ENCODE results near the gene GSG1L. TPM values are rescaled to one million over a fixed set of nuclear protein-coding genes. Genes with fewer than 3 reads are reported as not detected.

GSG1L gene
- total RNA-seq, 1 donor from 2014 or later, result not detected

DNA sequence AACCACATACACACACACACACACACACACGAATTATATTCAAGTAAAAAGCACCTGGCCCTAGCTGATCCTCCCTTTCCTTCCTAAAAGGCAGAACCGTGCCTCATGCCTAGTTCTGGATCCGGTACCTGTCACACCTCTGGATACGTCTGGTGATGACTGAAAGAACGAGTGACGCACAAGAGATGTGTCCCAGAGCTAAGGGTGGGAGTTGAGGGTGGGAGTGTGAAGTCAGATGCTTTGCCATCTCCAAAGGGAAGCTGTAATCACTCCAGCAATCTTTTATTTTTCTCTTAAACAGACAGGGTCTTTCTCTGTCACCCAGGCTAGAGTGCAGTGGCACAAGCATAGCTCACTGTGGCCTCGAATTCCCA is 26.5 kb upstream of the GSG1L start:
- no peak for DNase-seq (ENCODE audit: low read depth)
- TF ChIP-seq, protein P1, sequence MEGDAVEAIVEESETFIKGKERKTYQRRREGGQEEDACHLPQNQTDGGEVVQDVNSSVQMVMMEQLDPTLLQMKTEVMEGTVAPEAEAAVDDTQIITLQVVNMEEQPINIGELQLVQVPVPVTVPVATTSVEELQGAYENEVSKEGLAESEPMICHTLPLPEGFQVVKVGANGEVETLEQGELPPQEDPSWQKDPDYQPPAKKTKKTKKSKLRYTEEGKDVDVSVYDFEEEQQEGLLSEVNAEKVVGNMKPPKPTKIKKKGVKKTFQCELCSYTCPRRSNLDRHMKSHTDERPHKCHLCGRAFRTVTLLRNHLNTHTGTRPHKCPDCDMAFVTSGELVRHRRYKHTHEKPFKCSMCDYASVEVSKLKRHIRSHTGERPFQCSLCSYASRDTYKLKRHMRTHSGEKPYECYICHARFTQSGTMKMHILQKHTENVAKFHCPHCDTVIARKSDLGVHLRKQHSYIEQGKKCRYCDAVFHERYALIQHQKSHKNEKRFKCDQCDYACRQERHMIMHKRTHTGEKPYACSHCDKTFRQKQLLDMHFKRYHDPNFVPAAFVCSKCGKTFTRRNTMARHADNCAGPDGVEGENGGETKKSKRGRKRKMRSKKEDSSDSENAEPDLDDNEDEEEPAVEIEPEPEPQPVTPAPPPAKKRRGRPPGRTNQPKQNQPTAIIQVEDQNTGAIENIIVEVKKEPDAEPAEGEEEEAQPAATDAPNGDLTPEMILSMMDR (IDR thresholded peaks at IDR 0.05; ENCODE audit: insufficient read depth, low read length, poor library complexity, severe bottlenecking), result no peak
- Histone ChIP-seq H3K4me3 (ENCODE audit: low read depth, low read length) (no peak overlapping the region), H3K36me3 (ENCODE audit: control insufficient read depth, insufficient read depth, low read length) (no peaks in the 10 kb centered on the region), H3K27me3 (ENCODE audit: control insufficient read depth, insufficient read depth, low read length) (no peaks in the 10 kb centered on the region)

DNA sequence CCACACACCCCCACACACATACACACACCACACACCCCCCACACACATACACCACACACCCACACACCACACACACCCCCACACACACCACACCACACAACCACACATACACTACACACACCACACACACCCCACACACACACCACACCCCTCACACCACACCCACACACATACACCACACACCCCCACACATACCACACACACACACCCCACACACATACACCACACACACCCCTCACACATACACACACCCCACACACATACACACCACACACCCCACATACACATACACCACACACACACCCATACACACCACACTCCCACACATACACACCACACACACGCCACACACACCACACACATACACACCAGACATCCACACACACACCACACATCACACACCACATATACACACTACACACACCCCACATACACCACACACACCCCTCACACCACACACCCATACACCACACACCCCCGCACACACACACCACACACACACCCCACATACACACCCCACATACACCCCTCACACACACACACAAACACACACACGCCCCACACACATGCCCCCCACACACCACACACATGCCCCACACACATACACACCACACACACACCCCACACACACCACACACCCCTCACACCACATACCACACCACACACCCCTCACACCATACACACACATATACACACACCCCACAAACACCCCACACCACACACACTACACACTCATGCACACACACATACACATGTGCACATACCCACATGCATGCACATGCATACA is 25.9 kb upstream of the GSG1L start:
- no peak for DNase-seq (ENCODE audit: low read depth)
- H3K36me3 ChIP-seq (ENCODE audit: control insufficient read depth, insufficient read depth, low read length), result no peaks in the 10 kb centered on the region
- no peaks in the 10 kb centered on the region for H3K27me3 ChIP-seq (ENCODE audit: control insufficient read depth, insufficient read depth, low read length)
- no peak overlapping the region for H3K4me3 ChIP-seq (ENCODE audit: low read depth, low read length)
- TF ChIP-seq, protein P1 (IDR thresholded peaks at IDR 0.05; ENCODE audit: insufficient read depth, low read length, poor library complexity, severe bottlenecking), result no peak

DNA sequence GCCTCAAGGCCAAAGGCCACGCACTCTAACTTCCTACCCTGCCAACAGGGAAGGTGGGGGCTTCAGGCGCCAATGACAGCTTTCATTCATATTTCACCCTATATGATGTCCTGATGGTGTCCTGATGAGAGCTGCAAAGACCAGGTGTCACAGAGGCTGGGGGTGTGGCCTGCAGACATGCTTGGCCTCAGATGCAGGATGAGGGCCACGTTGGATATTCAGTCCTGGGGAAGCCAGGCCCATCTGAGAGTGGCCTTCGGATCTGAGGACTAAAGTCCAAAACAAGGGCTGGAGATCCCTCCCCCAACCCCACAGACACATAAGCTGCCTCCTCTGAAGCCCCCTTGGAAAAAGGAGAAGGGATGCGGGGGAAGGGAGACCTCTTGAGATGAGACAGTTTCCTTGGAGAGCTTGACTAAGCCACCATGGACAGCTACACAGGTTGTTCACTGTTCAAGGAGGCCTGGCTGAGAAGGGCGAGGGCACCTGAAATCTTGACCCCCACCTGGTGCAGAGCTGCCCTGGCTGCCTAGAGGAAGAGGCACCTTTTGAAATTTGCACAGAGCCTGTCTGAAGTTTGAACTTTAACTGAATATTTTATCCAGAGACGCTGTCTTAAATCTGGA is 24.3 kb upstream of the GSG1L start:
- no peak for DNase-seq (ENCODE audit: low read depth)
- Histone ChIP-seq H3K4me3 (ENCODE audit: low read depth, low read length) (no peak overlapping the region), H3K27me3 (ENCODE audit: control insufficient read depth, insufficient read depth, low read length) (no peaks in the 10 kb centered on the region), H3K36me3 (ENCODE audit: control insufficient read depth, insufficient read depth, low read length) (no peaks in the 10 kb centered on the region)
- TF ChIP-seq, protein P1 (IDR thresholded peaks at IDR 0.05; ENCODE audit: insufficient read depth, low read length, poor library complexity, severe bottlenecking), result no peak

DNA sequence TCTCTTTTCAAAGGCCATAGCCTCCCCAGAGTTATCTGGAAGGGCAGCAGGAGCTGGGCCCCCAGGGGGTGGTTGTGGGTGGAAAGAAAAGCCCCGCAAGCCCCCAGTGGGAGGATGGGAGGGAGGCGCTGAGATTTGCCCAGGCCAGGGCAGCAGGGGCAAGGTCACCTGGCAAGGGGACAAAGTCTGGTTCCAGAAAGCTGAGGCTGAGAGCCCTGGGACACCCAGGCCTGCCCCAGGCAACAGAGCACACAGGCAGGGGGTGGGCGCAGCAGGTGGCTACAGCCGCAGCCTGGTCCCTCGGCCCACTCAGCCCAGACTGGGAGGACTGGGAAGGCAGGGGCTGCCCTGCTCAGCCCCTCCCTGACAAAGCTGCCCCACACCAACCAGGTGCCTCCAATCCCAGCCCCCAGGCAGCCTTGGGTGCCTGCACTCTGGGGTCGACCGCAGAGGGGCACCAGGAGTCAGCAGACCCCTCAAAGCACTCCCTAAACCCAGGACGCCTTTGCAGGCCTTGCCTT is 23.7 kb upstream of the GSG1L start:
- no peak for DNase-seq (ENCODE audit: low read depth)
- no peak overlapping the region for H3K4me3 ChIP-seq (ENCODE audit: low read depth, low read length)
- no peaks in the 10 kb centered on the region for H3K27me3 ChIP-seq (ENCODE audit: control insufficient read depth, insufficient read depth, low read length)
- TF ChIP-seq, protein P1 (IDR thresholded peaks at IDR 0.05; ENCODE audit: insufficient read depth, low read length, poor library complexity, severe bottlenecking), result no peak
- H3K36me3 ChIP-seq (ENCODE audit: control insufficient read depth, insufficient read depth, low read length), result no peaks in the 10 kb centered on the region

DNA sequence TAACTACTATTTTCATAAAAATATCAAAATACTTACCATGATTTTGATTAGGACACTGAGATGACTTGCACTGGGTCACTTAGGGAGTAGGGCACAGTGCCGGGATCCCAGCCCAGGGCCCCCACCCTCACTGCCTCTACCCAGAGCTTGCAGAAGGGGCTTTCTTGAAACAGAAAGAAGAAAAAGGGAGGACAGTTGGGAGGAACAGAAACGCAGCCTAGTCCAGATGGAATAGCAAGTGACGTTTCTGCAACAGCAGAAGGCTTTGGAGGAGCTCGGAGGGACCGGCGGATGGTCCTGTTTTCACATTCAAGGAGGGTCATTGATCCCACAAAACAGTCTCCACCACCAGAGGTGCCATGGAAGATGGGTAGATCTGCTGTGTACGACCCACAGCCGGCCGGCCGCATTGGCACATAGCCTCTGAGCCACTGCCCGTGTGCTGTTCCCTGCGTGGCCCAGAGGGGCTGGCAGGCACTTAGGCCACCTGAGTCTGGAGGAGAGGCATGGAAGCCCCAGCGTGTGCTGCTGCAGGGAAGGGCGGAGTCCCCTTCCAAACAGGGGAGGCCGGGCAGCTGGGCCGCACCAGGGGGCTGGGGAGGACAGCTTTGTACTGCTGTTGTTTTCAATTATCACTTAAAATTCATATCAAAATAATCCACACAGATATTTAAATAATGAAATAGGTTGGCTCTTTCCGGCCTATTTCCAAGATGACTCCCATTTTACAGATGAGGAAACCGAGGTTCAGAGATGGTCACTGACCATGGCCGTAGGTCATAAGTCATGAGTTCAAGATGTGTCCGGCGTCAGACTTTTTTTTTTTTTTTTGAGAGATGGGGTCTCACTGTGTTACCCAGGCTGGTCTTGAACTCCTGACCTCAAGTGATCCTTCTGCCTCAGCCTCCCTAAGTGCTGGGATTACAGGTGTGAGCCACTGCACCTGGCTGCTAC is 22.9 kb upstream of the GSG1L start:
- TF ChIP-seq, protein P1 (IDR thresholded peaks at IDR 0.05; ENCODE audit: insufficient read depth, low read length, poor library complexity, severe bottlenecking), result no peak
- no peaks in the 10 kb centered on the region for H3K36me3 ChIP-seq (ENCODE audit: control insufficient read depth, insufficient read depth, low read length)
- DNase-seq (ENCODE audit: low read depth), result no peak
- H3K4me3 ChIP-seq (ENCODE audit: low read depth, low read length), result no peak overlapping the region
- no peaks in the 10 kb centered on the region for H3K27me3 ChIP-seq (ENCODE audit: control insufficient read depth, insufficient read depth, low read length)

Data from kidney epithelial cell (primary cell).